GM19372 (cell line): ENCODE measurements around the gene IQSEC3.
"Not testable (repeated sequence)": the region's sequence is repeated elsewhere in the genome, so short reads cannot be mapped to it uniquely, and the experiment has no call there.

Experiments
- ATAC-seq: cut with Tn5 transposase; IDR thresholded peaks from one replicate; pipeline ENCODE4 v1.9.1; 2021; ENCODE audit warnings: mild to moderate bottlenecking, low read depth, moderate library complexity; ENCODE audit not compliant: unreplicated experiment

Gene IQSEC3

GRCh38 chr12:66428-66781, at the start of gene IQSEC3:
IQSEC3 (plus strand) TSS chr12:66767; CDS start chr12:66883, 116 bp downstream.
- not testable (repeated sequence) for ATAC-seq

- not testable (repeated sequence) for ATAC-seq
These were observed 48.9 kb upstream of the IQSEC3 start for GRCh38 chr12:17370-18340.

GRCh38 chr12:18821-19567, 47.6 kb upstream of the IQSEC3 start:
- ATAC-seq, result not testable (repeated sequence)

- ATAC-seq, result not testable (repeated sequence)
These were observed 46.7 kb upstream of the IQSEC3 start for GRCh38 chr12:19906-20305.

- no peak for ATAC-seq
These were observed 45.8 kb upstream of the IQSEC3 start for GRCh38 chr12:20757-21156.

- no peak for ATAC-seq
These were observed 45.0 kb upstream of the IQSEC3 start for GRCh38 chr12:21301-22189.

GRCh38 chr12:22190-22529, 44.4 kb upstream of the IQSEC3 start:
- ATAC-seq, result no peak

- no peak for ATAC-seq
These were observed 43.9 kb upstream of the IQSEC3 start for GRCh38 chr12:22530-23201.

- not testable (repeated sequence) for ATAC-seq
These were observed 38.7 kb upstream of the IQSEC3 start for GRCh38 chr12:27904-28303.

- ATAC-seq, result not testable (repeated sequence)
These were observed 27.8 kb upstream of the IQSEC3 start for GRCh38 chr12:38775-39174.

- not testable (repeated sequence) for ATAC-seq
These were observed 26.9 kb upstream of the IQSEC3 start for GRCh38 chr12:39555-40265.

- ATAC-seq, result not testable (repeated sequence)
These were observed 22.2 kb upstream of the IQSEC3 start for GRCh38 chr12:44352-44751.

- not testable (repeated sequence) for ATAC-seq
These were observed 21.2 kb upstream of the IQSEC3 start for GRCh38 chr12:45235-45990.

GRCh38 chr12:45991-46358, 20.6 kb upstream of the IQSEC3 start:
- not testable (repeated sequence) for ATAC-seq

- ATAC-seq, result not testable (repeated sequence)
These were observed 20.0 kb upstream of the IQSEC3 start for GRCh38 chr12:46542-46941.

- ATAC-seq, result not testable (repeated sequence)
These were observed 18.8 kb upstream of the IQSEC3 start for GRCh38 chr12:47699-48226.

- ATAC-seq, result not testable (repeated sequence)
These were observed 17.4 kb upstream of the IQSEC3 start for GRCh38 chr12:49149-49548.

GRCh38 chr12:51087-51486, 15.5 kb upstream of the IQSEC3 start:
- not testable (repeated sequence) for ATAC-seq
